ENCODE results near the gene IFRD2. TPM values are rescaled to one million over a fixed set of nuclear protein-coding genes. Genes with fewer than 3 reads are reported as not detected.

The IFRD2 gene
- total and polyA plus RNA-seq, 9 of the 15 experiments (the other 6 are each of a cell fraction or from before 2014, with no cell fraction given), result 30.5 to 115 (median 52.8) TPM

- 0 out of 2 replicates have a peak, but pooled peaks have one; percentile 15 for TF ChIP-seq ZBTB40 (IDR thresholded peaks at IDR 0.05)
- no peak for TF ChIP-seq ZBTB40 (CRISPR knock-in tag; IDR thresholded peaks at IDR 0.05)
- TF ChIP-seq ZNF165 (CRISPR knock-in tag; IDR thresholded peaks at IDR 0.05; ENCODE audit: borderline replicate concordance), result no peak
- no peak for TF ChIP-seq RNF219 (CRISPR knock-in tag; IDR thresholded peaks at IDR 0.05)
- TF ChIP-seq ZSCAN29 (IDR thresholded peaks at IDR 0.05), result no peak
- no peak for TF ChIP-seq RFX1 (IDR thresholded peaks at IDR 0.05)
- peak; percentile 92 for TF ChIP-seq TFAP4 (CRISPR knock-in tag; IDR thresholded peaks at IDR 0.05; ENCODE audit: borderline replicate concordance)
- no peak for TF ChIP-seq NCOA1 (IDR thresholded peaks at IDR 0.05; ENCODE audit: low read depth)
- TF ChIP-seq CHD4 (IDR thresholded peaks at IDR 0.05; ENCODE audit: insufficient read depth, insufficient replicate concordance, low read depth, low read length, poor library complexity, severe bottlenecking), result no peak
- no peak for TF ChIP-seq ATF2 (CRISPR knock-in tag; IDR thresholded peaks at IDR 0.05)
- TF ChIP-seq CGGBP1 (CRISPR knock-in tag; IDR thresholded peaks at IDR 0.05), result no peak
- no peak for TF ChIP-seq ELF2 (CRISPR knock-in tag; IDR thresholded peaks at IDR 0.05)
These were observed 6.8 kb upstream of the IFRD2 start, which contains the start of the genes HYAL3 and NAA80 (continued) for GRCh38 chr3:50298836-50299637.
